ENCODE data around the gene SPATA33.

SPATA33 gene

DNA sequence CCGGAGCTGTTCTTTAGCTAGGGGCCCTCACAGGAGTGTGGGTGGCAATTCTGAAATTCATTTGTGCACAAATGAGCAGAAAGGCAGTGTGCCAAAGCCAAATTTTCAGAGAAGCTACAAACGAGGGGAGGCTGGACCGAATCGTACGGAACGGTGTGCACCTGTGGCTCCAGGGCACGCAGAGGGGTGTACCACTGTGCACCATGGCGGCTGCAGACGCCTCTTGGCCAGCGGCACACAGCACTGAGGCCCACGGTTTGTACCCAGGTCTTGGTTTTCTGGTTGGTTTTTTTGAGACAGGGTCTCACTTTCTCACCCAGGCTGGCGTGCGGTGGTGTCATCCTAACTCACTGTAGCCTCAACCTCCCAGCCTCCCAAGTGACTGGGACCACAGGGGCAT, 15.1 kb upstream of the SPATA33 start:
- no peak for DNase-seq (ENCODE audit: low read depth)
- TF ChIP-seq, protein P1, sequence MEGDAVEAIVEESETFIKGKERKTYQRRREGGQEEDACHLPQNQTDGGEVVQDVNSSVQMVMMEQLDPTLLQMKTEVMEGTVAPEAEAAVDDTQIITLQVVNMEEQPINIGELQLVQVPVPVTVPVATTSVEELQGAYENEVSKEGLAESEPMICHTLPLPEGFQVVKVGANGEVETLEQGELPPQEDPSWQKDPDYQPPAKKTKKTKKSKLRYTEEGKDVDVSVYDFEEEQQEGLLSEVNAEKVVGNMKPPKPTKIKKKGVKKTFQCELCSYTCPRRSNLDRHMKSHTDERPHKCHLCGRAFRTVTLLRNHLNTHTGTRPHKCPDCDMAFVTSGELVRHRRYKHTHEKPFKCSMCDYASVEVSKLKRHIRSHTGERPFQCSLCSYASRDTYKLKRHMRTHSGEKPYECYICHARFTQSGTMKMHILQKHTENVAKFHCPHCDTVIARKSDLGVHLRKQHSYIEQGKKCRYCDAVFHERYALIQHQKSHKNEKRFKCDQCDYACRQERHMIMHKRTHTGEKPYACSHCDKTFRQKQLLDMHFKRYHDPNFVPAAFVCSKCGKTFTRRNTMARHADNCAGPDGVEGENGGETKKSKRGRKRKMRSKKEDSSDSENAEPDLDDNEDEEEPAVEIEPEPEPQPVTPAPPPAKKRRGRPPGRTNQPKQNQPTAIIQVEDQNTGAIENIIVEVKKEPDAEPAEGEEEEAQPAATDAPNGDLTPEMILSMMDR (IDR thresholded peaks at IDR 0.05; ENCODE audit: low read length, missing control alignments) = no peak
- no peak overlapping the region for H3K4me3 ChIP-seq (replicated peaks; ENCODE audit: low read depth, low read length)

DNA sequence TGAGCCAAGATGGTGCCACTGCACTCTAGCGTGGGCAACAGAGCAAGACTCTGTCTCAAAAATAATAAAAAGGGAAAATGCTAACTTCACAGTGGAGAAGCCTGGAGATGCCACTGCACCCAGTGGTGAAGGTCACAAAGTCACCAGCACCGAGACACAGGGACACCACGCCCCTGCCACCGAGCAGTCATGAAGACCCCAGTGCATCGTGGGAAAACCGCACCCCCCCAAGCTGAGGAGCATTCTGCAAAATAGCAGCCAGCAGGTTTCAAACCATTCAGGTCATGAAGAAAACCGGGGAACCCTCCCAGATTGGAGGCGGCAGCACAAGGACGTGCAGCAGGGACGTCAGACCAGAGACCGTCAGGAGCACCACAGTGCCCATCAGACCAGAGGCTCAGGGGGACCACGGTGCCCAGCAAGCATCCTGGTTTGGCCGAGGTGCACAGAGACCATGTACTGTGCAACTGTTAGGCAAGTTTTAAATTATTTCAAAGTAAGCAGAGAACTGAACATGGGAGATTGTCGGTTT, 13.8 kb upstream of the SPATA33 start:
- DNase-seq (ENCODE audit: low read depth) = no peak
- TF ChIP-seq, protein P1 (IDR thresholded peaks at IDR 0.05; ENCODE audit: low read length, missing control alignments) = no peak
- no peak overlapping the region for H3K4me3 ChIP-seq (replicated peaks; ENCODE audit: low read depth, low read length)

DNA sequence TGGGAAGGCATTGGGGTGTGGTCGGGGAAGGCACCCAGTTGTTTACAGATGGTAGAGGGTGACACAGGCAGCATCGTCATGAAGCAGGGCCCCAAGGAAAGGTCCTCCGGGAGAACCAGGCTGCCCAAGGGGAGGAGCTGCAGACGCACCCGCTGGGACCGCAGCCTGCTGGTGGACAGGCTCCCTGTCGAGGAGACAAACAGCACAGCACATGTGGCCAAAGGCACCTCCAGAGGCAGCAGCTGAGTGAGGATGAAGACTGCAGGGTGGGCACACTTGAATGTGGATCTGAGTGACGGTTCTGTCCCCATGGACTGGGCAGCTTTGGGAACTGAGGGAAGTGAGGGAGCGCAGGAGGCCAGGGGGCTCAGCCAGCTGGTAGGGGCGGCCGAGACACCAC, 12.5 kb upstream of the SPATA33 start:
- H3K4me3 ChIP-seq (replicated peaks; ENCODE audit: low read depth, low read length) = no peak overlapping the region
- TF ChIP-seq, protein P1 (IDR thresholded peaks at IDR 0.05; ENCODE audit: low read length, missing control alignments) = no peak
- DNase-seq (ENCODE audit: low read depth) = no peak

DNA sequence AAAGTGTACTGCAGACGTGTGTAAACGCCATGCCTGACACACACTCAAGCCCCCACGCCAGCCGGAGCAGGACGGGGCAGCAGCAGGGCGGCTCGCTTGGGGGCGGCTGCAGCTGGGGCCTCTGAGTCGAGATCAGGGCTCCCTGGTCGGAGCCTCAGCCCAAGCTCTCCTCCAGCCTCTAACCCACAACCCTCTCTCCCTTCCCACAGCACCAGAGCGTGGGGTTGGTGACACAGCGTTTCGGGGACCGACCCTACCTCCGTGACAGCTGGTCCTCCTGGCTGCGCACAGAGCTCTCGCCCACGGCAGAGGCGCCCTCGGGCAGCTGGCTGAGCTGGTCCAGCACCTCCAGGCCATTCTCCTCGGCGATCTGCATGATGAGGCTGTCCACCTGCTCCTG, 11.4 kb upstream of the SPATA33 start:
- TF ChIP-seq, protein P1 (IDR thresholded peaks at IDR 0.05; ENCODE audit: low read length, missing control alignments) = no peak
- no peak for DNase-seq (ENCODE audit: low read depth)
- H3K4me3 ChIP-seq (replicated peaks; ENCODE audit: low read depth, low read length) = no peak overlapping the region

DNA sequence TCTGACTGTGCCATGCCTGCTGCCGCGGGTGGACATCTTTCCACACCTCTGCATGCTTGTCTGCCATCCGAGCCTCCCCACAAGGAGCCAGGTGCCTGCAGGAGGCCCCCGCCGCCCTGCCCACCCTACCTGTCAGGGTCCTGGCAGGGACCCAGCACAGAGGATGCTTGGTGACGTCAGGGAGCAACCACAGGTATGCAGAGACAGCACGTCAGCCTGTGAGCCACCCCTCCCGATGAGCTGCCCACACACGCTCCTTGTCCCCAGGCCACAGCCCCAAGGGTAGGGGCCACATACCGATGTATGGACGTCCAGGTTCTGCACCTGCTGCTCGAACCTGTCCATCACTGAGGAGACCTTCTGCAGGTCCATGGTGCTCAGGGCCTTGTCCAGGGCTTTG, 10.7 kb upstream of the SPATA33 start:
- no peak for DNase-seq (ENCODE audit: low read depth)
- TF ChIP-seq, protein P1 (IDR thresholded peaks at IDR 0.05; ENCODE audit: low read length, missing control alignments) = no peak
- no peak overlapping the region for H3K4me3 ChIP-seq (replicated peaks; ENCODE audit: low read depth, low read length)

DNA sequence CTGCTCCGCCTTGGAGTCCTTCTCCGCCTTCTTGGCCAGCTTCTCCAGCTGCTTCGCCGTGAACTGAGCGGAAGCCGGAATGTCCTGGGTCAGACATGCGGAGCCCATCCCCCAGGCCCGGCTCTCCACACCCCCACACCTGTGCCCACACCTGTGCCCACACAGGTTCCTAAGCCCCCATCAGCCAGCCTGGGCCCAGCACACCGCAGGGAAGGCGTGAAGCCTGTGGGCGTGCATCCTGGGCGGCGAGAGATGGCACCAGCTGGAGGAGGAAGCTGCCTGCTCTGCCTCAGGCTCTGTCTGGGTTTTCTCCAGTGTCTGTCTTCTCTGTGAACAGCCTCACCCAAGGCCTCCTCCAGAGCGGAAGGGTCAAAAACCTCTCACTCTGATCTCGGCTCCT, 6.1 kb upstream of the SPATA33 start:
- DNase-seq (ENCODE audit: low read depth) = no peak
- no peak overlapping the region for H3K4me3 ChIP-seq (replicated peaks; ENCODE audit: low read depth, low read length)
- TF ChIP-seq, protein P1 (IDR thresholded peaks at IDR 0.05; ENCODE audit: low read length, missing control alignments) = no peak

DNA sequence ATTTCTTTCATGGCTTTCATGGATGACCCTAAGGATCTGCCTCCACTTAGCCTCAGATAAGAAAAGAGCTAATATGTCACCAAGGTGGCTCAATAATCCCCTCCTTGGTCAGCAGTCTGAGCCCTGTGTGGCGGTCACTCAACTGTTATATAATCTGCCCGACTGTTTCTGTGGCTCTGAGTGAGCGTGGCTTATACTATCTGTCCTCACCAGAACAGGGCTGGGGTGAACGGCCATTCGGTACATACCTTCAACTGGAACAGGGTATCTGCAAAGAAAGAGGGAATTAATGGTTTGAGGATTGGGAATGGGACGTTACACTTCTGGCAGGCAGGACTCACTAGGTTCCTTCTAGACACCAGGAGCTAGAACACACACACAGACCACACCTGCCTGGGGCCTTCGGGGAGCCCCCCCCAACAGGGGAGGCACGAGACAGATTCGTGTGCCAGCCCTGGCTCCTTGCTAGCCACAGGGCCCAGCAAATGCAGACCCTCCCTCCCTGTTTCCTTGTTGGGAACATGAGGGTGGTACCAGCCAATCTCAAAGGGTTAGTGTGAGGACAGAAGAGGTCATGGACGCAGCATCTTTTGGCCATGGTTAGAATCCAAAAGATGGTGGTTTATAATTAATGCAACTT, 3.9 kb upstream of the SPATA33 start:
- TF ChIP-seq, protein P1 (IDR thresholded peaks at IDR 0.05; ENCODE audit: low read length, missing control alignments) = no peak
- no peak for DNase-seq (ENCODE audit: low read depth)
- no peak overlapping the region for H3K4me3 ChIP-seq (replicated peaks; ENCODE audit: low read depth, low read length)
